Mesothelial cell of epicardium (in vitro differentiated cells): ENCODE results near the gene TATDN2. TPM values are rescaled to one million over a fixed set of nuclear protein-coding genes. Genes with fewer than 3 reads are reported as not detected.

ENCODE experiments used
- DNase-seq, 2 experiments: peaks; one replicate each; pipeline ENCODE4 v3.0.0; 2021; ENCODE audit warnings: low spot score in 2 of 2; ENCODE audit not compliant: unreplicated experiment in 2 of 2
- H3K27ac Mint-ChIP-seq: 2 replicates; pipeline ENCODE4 v1.8.0; 2021; ENCODE audit warnings: mixed read lengths
- H3K27me3 Mint-ChIP-seq: 2 replicates; pipeline ENCODE4 v1.8.0; 2021; ENCODE audit warnings: low read depth, mixed read lengths
- H3K36me3 Mint-ChIP-seq: 2 replicates; pipeline ENCODE4 v1.8.0; 2021; ENCODE audit warnings: mixed read lengths
- H3K4me1 Mint-ChIP-seq: 2 replicates; pipeline ENCODE4 v1.8.0; 2021; ENCODE audit warnings: mixed read lengths
- H3K4me3 Mint-ChIP-seq: 2 replicates; pipeline ENCODE4 v1.8.0; 2021; ENCODE audit warnings: mild to moderate bottlenecking, moderate library complexity, mixed read lengths
- H3K9me3 Mint-ChIP-seq: 2 replicates; pipeline ENCODE4 v1.8.0; 2021; ENCODE audit warnings: mixed read lengths
- CTCF ChIP-seq: fragments of 200-600 bp; sonication (generic); IDR thresholded peaks from one replicate; pipeline ENCODE4 v1.5.0; 2021; ENCODE audit warnings: antibody characterized with exemption; ENCODE audit not compliant: unreplicated experiment
- total RNA-seq: library from RNA; stranded (reverse); gene quantifications from 3 replicates; pipeline ENCODE4 v1.2.1, GENCODE V29; 2021

Gene TATDN2
- total RNA-seq, 1 donor from 2014 or later = 40.6 TPM

GRCh38 chr3:10281951-10282350, 33.7 kb downstream of the TATDN2 start:
- DNase-seq = no peak
- Mint-ChIP-seq H3K27ac (no peak overlapping the region), H3K9me3 (no peaks in the 10 kb centered on the region), H3K27me3 (no peaks in the 10 kb centered on the region), H3K4me3 (no peak overlapping the region), H3K4me1 (no peaks in the 10 kb centered on the region), H3K36me3 (peaks cover 17% of the 10 kb centered on the region)
- no peak for TF ChIP-seq CTCF

GRCh38 chr3:10283638-10284037, 35.4 kb downstream of the TATDN2 start:
- TF ChIP-seq CTCF = no peak
- Mint-ChIP-seq H3K27ac (no peak overlapping the region), H3K36me3 (peaks cover 14% of the 10 kb centered on the region), H3K4me3 (no peak overlapping the region), H3K9me3 (no peaks in the 10 kb centered on the region), H3K4me1 (no peaks in the 10 kb centered on the region), H3K27me3 (no peaks in the 10 kb centered on the region)
- DNase-seq = no peak

- H3K9me3 Mint-ChIP-seq = no peaks in the 10 kb centered on the region
- TF ChIP-seq CTCF = no peak
- H3K27me3 Mint-ChIP-seq = no peaks in the 10 kb centered on the region
- peaks cover 11% of the 10 kb centered on the region for H3K36me3 Mint-ChIP-seq
- no peaks in the 10 kb centered on the region for H3K4me1 Mint-ChIP-seq
- no peak overlapping the region for H3K27ac Mint-ChIP-seq
- H3K4me3 Mint-ChIP-seq = no peak overlapping the region
- no peak for DNase-seq
Measured at GRCh38 chr3:10284496-10284895, 36.2 kb downstream of the TATDN2 start.

- Mint-ChIP-seq H3K27ac (no peak overlapping the region), H3K9me3 (no peaks in the 10 kb centered on the region), H3K27me3 (no peaks in the 10 kb centered on the region), H3K36me3 (peaks cover 6% of the 10 kb centered on the region), H3K4me3 (no peak overlapping the region), H3K4me1 (no peaks in the 10 kb centered on the region)
- no peak for DNase-seq
- no peak for TF ChIP-seq CTCF
Measured at GRCh38 chr3:10285272-10286132, 37.2 kb downstream of the TATDN2 start.

- no peak overlapping the region for H3K27ac Mint-ChIP-seq
Measured at GRCh38 chr3:10286133-10286524, 37.9 kb downstream of the TATDN2 start.

More at GRCh38 chr3:10286133-10286524, 37.9 kb downstream of the TATDN2 start:
- peaks cover 6% of the 10 kb centered on the region for H3K36me3 Mint-ChIP-seq
- TF ChIP-seq CTCF = no peak
- H3K27me3 Mint-ChIP-seq = no peaks in the 10 kb centered on the region
- no peaks in the 10 kb centered on the region for H3K9me3 Mint-ChIP-seq
- DNase-seq = no peak
- H3K4me1 Mint-ChIP-seq = no peaks in the 10 kb centered on the region
- no peak overlapping the region for H3K4me3 Mint-ChIP-seq
